ENCODE data around the gene MARVELD1. TPM values are rescaled to one million over a fixed set of nuclear protein-coding genes. Genes with fewer than 3 reads are reported as not detected.
A peak's percentile ranks its signal among the peaks of the same experiment; 100 is the strongest.

The MARVELD1 gene
- not detected in 2 replicates for total RNA-seq (2014; rRNA removed; shearing (Covaris generic); ENCODE audit: low replicate concordance)

GRCh38 chr10:97713339-97713825 is at the start of gene MARVELD1:
Gene MARVELD1 (plus strand): TSS chr10:97713730. CDS start chr10:97713877, 147 bp downstream.
- no peaks in the 10 kb centered on the region for H3K9me2 ChIP-seq (replicated peaks; ENCODE audit: insufficient read depth, low read length)
- no peak within 1 kb of the TSS for H2AFZ ChIP-seq (ENCODE audit: low read length)
- DNase-seq, result no peak
- no peaks in the 10 kb centered on the region for H3K79me2 ChIP-seq (ENCODE audit: low read length)
- H4K20me1 ChIP-seq (ENCODE audit: insufficient read depth, low read depth, low read length), result no peaks in the 10 kb centered on the region
- no peak within 1 kb of the TSS for H3K9ac ChIP-seq (ENCODE audit: low read length)
- no peaks in the 10 kb centered on the region for H3K27me3 ChIP-seq (ENCODE audit: low read length)
- H3K27ac ChIP-seq (ENCODE audit: low read length), result no peak within 1 kb of the TSS
- no peaks in the 10 kb centered on the region for H3K36me3 ChIP-seq (ENCODE audit: insufficient read depth, low read length)
- H3K9me3 ChIP-seq (ENCODE audit: low read length), result no peaks in the 10 kb centered on the region
- no peak within 1 kb of the TSS for H3K4me3 ChIP-seq (ENCODE audit: low read length)
- H3K4me1 ChIP-seq (ENCODE audit: low read length), result no peaks in the 10 kb centered on the region
- no peak within 1 kb of the TSS for H3K4me2 ChIP-seq (ENCODE audit: low read depth, low read length, poor library complexity, severe bottlenecking)

DNA sequence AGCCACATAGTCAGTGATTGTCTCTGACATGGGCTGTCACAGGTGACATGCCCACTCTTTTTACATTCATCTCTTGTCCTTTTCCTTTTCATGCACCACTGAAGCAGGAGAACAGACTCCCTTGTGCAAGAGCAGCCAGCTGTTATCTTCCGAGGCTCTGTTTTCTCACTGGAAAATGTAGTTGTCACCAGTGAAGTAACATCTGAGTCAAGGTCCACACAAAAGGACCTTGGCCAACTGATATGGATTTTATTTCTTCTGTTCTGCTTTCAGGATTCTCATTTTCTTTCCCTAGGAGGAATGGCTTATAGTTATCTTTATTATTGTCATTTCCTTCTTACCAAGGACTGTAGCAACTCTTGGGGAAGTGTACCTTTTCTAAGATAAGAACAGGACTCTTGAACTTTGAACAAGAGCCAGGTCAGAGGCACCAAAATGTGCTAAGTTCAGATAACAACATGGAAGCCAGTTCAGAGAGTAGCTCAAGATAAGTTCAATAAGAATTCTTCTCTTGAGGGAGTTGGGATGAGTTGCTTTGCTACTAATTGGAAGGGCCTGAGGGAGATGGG is 49.2 kb upstream of the MARVELD1 start:
- no peaks in the 10 kb centered on the region for H3K4me1 ChIP-seq (ENCODE audit: low read length)
- no peaks in the 10 kb centered on the region for H3K9me2 ChIP-seq (replicated peaks; ENCODE audit: insufficient read depth, low read length)
- H4K20me1 ChIP-seq (ENCODE audit: insufficient read depth, low read depth, low read length), result no peaks in the 10 kb centered on the region
- no peaks in the 10 kb centered on the region for H3K79me2 ChIP-seq (ENCODE audit: low read length)
- no peak overlapping the region for H2AFZ ChIP-seq (ENCODE audit: low read length)
- H3K9ac ChIP-seq (ENCODE audit: low read length), result no peak overlapping the region
- H3K4me2 ChIP-seq (ENCODE audit: low read depth, low read length, poor library complexity, severe bottlenecking), result no peak overlapping the region
- no peak overlapping the region for H3K4me3 ChIP-seq (ENCODE audit: low read length)
- no peaks in the 10 kb centered on the region for H3K27me3 ChIP-seq (ENCODE audit: low read length)
- DNase-seq, result no peak
- H3K9me3 ChIP-seq (ENCODE audit: low read length), result no peaks in the 10 kb centered on the region
- H3K27ac ChIP-seq (ENCODE audit: low read length), result no peak overlapping the region
- H3K36me3 ChIP-seq (ENCODE audit: insufficient read depth, low read length), result no peaks in the 10 kb centered on the region

- no peaks in the 10 kb centered on the region for H3K9me3 ChIP-seq (ENCODE audit: low read length)
- H2AFZ ChIP-seq (ENCODE audit: low read length), result no peak overlapping the region
- no peak overlapping the region for H3K4me2 ChIP-seq (ENCODE audit: low read depth, low read length, poor library complexity, severe bottlenecking)
- no peaks in the 10 kb centered on the region for H3K36me3 ChIP-seq (ENCODE audit: insufficient read depth, low read length)
- no peaks in the 10 kb centered on the region for H3K9me2 ChIP-seq (replicated peaks; ENCODE audit: insufficient read depth, low read length)
- no peaks in the 10 kb centered on the region for H3K4me1 ChIP-seq (ENCODE audit: low read length)
- H3K9ac ChIP-seq (ENCODE audit: low read length), result no peak overlapping the region
- H3K27ac ChIP-seq (ENCODE audit: low read length), result no peak overlapping the region
- H3K79me2 ChIP-seq (ENCODE audit: low read length), result no peaks in the 10 kb centered on the region
- no peak overlapping the region for H3K4me3 ChIP-seq (ENCODE audit: low read length)
- no peaks in the 10 kb centered on the region for H3K27me3 ChIP-seq (ENCODE audit: low read length)
- DNase-seq, result no peak
- H4K20me1 ChIP-seq (ENCODE audit: insufficient read depth, low read depth, low read length), result no peaks in the 10 kb centered on the region
These were observed 46.5 kb upstream of the MARVELD1 start for GRCh38 chr10:97666992-97667391.

DNA sequence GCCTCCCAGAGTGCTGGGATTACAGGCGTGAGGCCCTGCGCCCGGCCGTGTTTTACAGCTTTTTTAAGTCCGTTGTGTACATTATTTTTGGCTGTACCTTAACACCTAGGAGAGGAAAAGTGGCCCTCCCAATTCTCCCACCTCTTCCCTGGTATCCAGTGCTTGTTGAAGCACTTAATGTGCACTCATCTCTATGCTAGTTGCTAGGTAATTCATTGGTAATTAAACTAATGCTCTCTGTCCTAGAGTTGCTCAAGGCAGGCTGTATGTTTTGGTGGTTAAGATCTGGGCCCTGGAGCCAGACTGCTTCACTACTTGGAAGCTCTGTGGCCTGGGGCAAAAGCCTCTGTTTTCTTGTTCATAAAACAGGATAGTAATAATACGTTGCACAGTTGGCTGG is 46.1 kb upstream of the MARVELD1 start:
- H3K27ac ChIP-seq (ENCODE audit: low read length), result no peak overlapping the region

DNA sequence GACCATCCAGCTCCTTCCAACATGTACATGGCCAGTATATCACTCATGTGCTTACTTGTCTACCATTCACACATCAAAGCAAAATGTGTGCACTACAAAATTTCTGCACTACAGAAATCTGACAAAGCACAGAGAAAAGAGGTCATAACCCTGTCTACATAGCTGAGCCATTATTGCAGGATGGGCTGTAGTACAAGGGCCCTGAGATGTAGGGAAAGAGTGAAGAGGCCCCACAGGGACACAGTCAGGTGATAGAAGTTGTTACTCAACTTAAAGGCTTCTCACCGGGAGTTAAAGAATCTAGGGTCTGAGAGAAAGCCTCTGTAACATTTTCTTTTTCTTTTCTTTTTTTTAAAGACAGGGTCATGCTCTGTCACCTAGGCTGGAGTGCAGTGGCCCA is 44.0 kb upstream of the MARVELD1 start:
- H3K36me3 ChIP-seq (ENCODE audit: insufficient read depth, low read length), result no peaks in the 10 kb centered on the region
- no peaks in the 10 kb centered on the region for H3K9me2 ChIP-seq (replicated peaks; ENCODE audit: insufficient read depth, low read length)
- H3K27me3 ChIP-seq (ENCODE audit: low read length), result no peaks in the 10 kb centered on the region
- no peaks in the 10 kb centered on the region for H3K4me1 ChIP-seq (ENCODE audit: low read length)
- no peaks in the 10 kb centered on the region for H3K79me2 ChIP-seq (ENCODE audit: low read length)
- H3K9me3 ChIP-seq (ENCODE audit: low read length), result no peaks in the 10 kb centered on the region
- no peak for DNase-seq
- no peak overlapping the region for H3K4me2 ChIP-seq (ENCODE audit: low read depth, low read length, poor library complexity, severe bottlenecking)
- no peak overlapping the region for H3K4me3 ChIP-seq (ENCODE audit: low read length)
- H3K27ac ChIP-seq (ENCODE audit: low read length), result no peak overlapping the region
- no peak overlapping the region for H2AFZ ChIP-seq (ENCODE audit: low read length)
- H4K20me1 ChIP-seq (ENCODE audit: insufficient read depth, low read depth, low read length), result no peaks in the 10 kb centered on the region
- no peak overlapping the region for H3K9ac ChIP-seq (ENCODE audit: low read length)

More for the DNA sequence above, 46.1 kb upstream of the MARVELD1 start:
- no peaks in the 10 kb centered on the region for H4K20me1 ChIP-seq (ENCODE audit: insufficient read depth, low read depth, low read length)
- no peak overlapping the region for H3K4me3 ChIP-seq (ENCODE audit: low read length)
- H3K9me2 ChIP-seq (replicated peaks; ENCODE audit: insufficient read depth, low read length), result no peaks in the 10 kb centered on the region
- no peaks in the 10 kb centered on the region for H3K27me3 ChIP-seq (ENCODE audit: low read length)
- H3K9me3 ChIP-seq (ENCODE audit: low read length), result no peaks in the 10 kb centered on the region
- no peaks in the 10 kb centered on the region for H3K79me2 ChIP-seq (ENCODE audit: low read length)
- H3K4me2 ChIP-seq (ENCODE audit: low read depth, low read length, poor library complexity, severe bottlenecking), result no peak overlapping the region
- H3K36me3 ChIP-seq (ENCODE audit: insufficient read depth, low read length), result no peaks in the 10 kb centered on the region
- H3K9ac ChIP-seq (ENCODE audit: low read length), result no peak overlapping the region
- no peaks in the 10 kb centered on the region for H3K4me1 ChIP-seq (ENCODE audit: low read length)
- no peak for DNase-seq
- no peak overlapping the region for H2AFZ ChIP-seq (ENCODE audit: low read length)

- Histone ChIP-seq H3K9me2 (replicated peaks; ENCODE audit: insufficient read depth, low read length) (no peaks in the 10 kb centered on the region), H3K4me3 (ENCODE audit: low read length) (no peak overlapping the region), H3K27me3 (ENCODE audit: low read length) (no peaks in the 10 kb centered on the region), H3K9me3 (ENCODE audit: low read length) (no peaks in the 10 kb centered on the region), H4K20me1 (ENCODE audit: insufficient read depth, low read depth, low read length) (no peaks in the 10 kb centered on the region), H3K4me1 (ENCODE audit: low read length) (peaks cover 7% of the 10 kb centered on the region), H3K27ac (ENCODE audit: low read length) (no peak overlapping the region), H3K79me2 (ENCODE audit: low read length) (no peaks in the 10 kb centered on the region), H3K4me2 (ENCODE audit: low read depth, low read length, poor library complexity, severe bottlenecking) (no peak overlapping the region), H2AFZ (ENCODE audit: low read length) (no peak overlapping the region), H3K36me3 (ENCODE audit: insufficient read depth, low read length) (no peaks in the 10 kb centered on the region), H3K9ac (ENCODE audit: low read length) (no peak overlapping the region)
- DNase-seq, result no peak
These were observed 39.6 kb upstream of the MARVELD1 start for GRCh38 chr10:97673736-97674525.

DNA sequence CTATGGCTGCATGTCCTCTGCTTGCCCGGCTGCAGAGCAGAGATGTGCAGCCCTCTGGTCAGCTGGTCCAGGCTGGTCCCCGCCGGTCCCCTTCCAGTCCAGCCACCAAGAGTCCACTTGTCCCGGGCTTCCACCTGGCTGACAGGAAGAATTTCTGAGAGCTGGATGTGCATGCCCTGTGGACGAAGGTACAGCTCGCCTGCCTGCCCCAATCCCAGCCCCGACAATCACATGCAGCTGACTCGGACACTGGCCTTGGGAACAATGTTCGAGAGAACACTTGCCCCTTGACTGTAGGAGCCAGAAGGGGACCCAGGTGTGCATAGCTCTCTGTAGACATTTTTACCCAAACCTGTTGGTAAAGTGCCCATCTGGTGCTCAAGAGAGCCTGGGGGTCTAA is 38.3 kb upstream of the MARVELD1 start:
- no peak overlapping the region for H2AFZ ChIP-seq (ENCODE audit: low read length)
- no peaks in the 10 kb centered on the region for H3K79me2 ChIP-seq (ENCODE audit: low read length)
- H4K20me1 ChIP-seq (ENCODE audit: insufficient read depth, low read depth, low read length), result no peaks in the 10 kb centered on the region
- no peaks in the 10 kb centered on the region for H3K27me3 ChIP-seq (ENCODE audit: low read length)
- H3K36me3 ChIP-seq (ENCODE audit: insufficient read depth, low read length), result no peaks in the 10 kb centered on the region
- no peaks in the 10 kb centered on the region for H3K9me3 ChIP-seq (ENCODE audit: low read length)
- H3K4me2 ChIP-seq (ENCODE audit: low read depth, low read length, poor library complexity, severe bottlenecking), result no peak overlapping the region
- H3K4me3 ChIP-seq (ENCODE audit: low read length), result no peak overlapping the region
- peaks cover 7% of the 10 kb centered on the region for H3K4me1 ChIP-seq (ENCODE audit: low read length)
- no peak overlapping the region for H3K9ac ChIP-seq (ENCODE audit: low read length)
- no peak overlapping the region for H3K27ac ChIP-seq (ENCODE audit: low read length)
- no peak for DNase-seq
- H3K9me2 ChIP-seq (replicated peaks; ENCODE audit: insufficient read depth, low read length), result no peaks in the 10 kb centered on the region

GRCh38 chr10:97676770-97677581 is 36.6 kb upstream of the MARVELD1 start:
- DNase-seq, result peak; percentile 64
- no peak overlapping the region for H2AFZ ChIP-seq (ENCODE audit: low read length)

More at GRCh38 chr10:97676770-97677581, 36.6 kb upstream of the MARVELD1 start:
- peaks cover 7% of the 10 kb centered on the region for H3K4me1 ChIP-seq (ENCODE audit: low read length)
- no peaks in the 10 kb centered on the region for H3K27me3 ChIP-seq (ENCODE audit: low read length)
- no peaks in the 10 kb centered on the region for H3K9me3 ChIP-seq (ENCODE audit: low read length)
- H3K4me3 ChIP-seq (ENCODE audit: low read length), result no peak overlapping the region
- H3K4me2 ChIP-seq (ENCODE audit: low read depth, low read length, poor library complexity, severe bottlenecking), result no peak overlapping the region
- H3K36me3 ChIP-seq (ENCODE audit: insufficient read depth, low read length), result no peaks in the 10 kb centered on the region
- no peak overlapping the region for H3K9ac ChIP-seq (ENCODE audit: low read length)
- no peak overlapping the region for H3K27ac ChIP-seq (ENCODE audit: low read length)
- H3K79me2 ChIP-seq (ENCODE audit: low read length), result no peaks in the 10 kb centered on the region
- no peaks in the 10 kb centered on the region for H3K9me2 ChIP-seq (replicated peaks; ENCODE audit: insufficient read depth, low read length)
- H4K20me1 ChIP-seq (ENCODE audit: insufficient read depth, low read depth, low read length), result no peaks in the 10 kb centered on the region
